GM12872 (cell line): Measurements from ENCODE around the gene SART3.
A peak's percentile ranks its signal among the peaks of the same experiment; 100 is the strongest.

ENCODE experiments used
- TF ChIP-seq, protein P1 (sequence below): IDR thresholded peaks from 3 replicates; pipeline ENCODE4 v1.5.1; 2011; ENCODE audit warnings: low read depth, mild to moderate bottlenecking, low read length, moderate library complexity; ENCODE audit not compliant: insufficient read depth

SART3 gene

GRCh38 chr12:108573317-108573716 lies 12.3 kb upstream of the SART3 start:
- TF ChIP-seq, protein P1, sequence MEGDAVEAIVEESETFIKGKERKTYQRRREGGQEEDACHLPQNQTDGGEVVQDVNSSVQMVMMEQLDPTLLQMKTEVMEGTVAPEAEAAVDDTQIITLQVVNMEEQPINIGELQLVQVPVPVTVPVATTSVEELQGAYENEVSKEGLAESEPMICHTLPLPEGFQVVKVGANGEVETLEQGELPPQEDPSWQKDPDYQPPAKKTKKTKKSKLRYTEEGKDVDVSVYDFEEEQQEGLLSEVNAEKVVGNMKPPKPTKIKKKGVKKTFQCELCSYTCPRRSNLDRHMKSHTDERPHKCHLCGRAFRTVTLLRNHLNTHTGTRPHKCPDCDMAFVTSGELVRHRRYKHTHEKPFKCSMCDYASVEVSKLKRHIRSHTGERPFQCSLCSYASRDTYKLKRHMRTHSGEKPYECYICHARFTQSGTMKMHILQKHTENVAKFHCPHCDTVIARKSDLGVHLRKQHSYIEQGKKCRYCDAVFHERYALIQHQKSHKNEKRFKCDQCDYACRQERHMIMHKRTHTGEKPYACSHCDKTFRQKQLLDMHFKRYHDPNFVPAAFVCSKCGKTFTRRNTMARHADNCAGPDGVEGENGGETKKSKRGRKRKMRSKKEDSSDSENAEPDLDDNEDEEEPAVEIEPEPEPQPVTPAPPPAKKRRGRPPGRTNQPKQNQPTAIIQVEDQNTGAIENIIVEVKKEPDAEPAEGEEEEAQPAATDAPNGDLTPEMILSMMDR = no peak

DNA sequence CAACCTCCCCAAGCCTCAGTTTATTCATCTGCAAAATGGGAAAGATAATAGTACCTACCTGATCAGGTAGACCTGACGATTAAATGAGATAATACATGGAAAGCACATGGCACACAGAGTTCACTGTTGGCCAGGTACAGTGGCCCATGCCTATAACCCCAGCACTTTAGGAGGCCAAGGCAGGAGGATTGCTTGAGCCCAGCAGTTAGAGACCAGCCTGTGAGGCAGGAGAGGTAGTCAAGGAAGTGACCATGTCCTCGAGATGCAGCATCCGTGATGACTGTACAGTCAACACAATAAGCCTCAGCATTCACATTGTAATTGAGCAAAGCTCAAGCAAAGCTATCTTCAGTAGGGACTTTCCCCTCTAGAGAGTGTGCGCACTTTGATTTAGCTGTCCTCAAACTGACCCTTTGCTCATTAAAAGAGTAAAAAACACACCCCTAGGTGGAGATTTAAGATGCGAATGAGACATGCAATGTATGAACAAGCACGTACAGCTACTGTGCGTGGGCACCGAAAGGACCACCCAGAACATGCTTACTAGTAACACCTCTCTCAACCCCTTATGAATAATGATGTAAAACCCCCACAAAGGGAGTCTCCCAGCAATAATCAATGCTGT lies 11.3 kb upstream of the SART3 start:
- TF ChIP-seq, protein P1 = no peak

DNA sequence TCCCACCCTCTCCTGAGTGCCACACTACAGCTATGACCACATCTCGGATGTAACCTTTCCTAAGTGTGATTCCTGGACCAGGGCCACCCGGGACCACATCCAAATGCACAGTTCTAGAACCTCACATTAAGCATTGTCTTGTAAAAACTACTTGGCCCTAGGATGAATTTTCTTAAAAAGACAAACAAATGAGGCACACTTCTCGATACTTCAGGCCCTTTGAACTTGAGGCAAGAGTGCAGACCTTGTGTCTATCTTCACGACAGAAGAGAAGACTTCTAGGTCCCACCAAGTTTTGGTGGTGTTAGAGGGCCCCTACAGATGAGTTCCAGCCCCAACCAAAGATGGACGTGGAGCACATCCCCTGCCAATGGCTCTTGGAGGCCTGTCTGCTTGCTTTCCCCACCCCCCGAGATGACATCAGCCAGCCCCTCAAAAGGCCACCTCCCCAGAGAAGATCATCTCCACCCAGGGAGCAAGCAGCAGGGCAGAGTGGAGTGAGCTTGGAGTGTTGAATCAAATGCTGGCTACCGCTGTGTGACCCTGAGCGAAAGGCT lies 10.7 kb upstream of the SART3 start:
- TF ChIP-seq, protein P1 = no peak

- TF ChIP-seq, protein P1 = peak; percentile 47; the same call in 2 of the 3 replicates
Measured at GRCh38 chr12:108570743-108571608, 10.0 kb upstream of the SART3 start.

- TF ChIP-seq, protein P1 = no peak
Measured at GRCh38 chr12:108568338-108569154, 7.6 kb upstream of the SART3 start.

GRCh38 chr12:108567406-108568337 lies 6.7 kb upstream of the SART3 start:
- TF ChIP-seq, protein P1 = no peak
